K562 (cell line): ENCODE data around the gene IQUB. TPM values are rescaled to one million over a fixed set of nuclear protein-coding genes. Genes with fewer than 3 reads are reported as not detected.
A peak's percentile ranks its signal among the peaks of the same experiment; 100 is the strongest.

Experiments
- ATF3 ChIP-seq, 2 experiments: fragments of 450-650 bp in 1 of 2; sonication (generic) in 1 of 2; formaldehyde crosslinking in 1 of 2; IDR thresholded peaks in 1 of 2; conservative IDR thresholded peaks in 1 of 2; 2 replicates each; pipeline versions ENCODE4 v1.6.1 to v1.8.1; 2016 to 2023; ENCODE audit warnings: mild to moderate bottlenecking in 2 of 2, moderate library complexity in 2 of 2, inconsistent platforms in 1 of 2, missing genetic modification reagents in 1 of 2
- CTCF ChIP-seq, 3 experiments: IDR thresholded peaks in 2 of 3; conservative IDR thresholded peaks in 1 of 3; 2 replicates each; pipeline ENCODE4 v1.5.1; 2011 to 2012; ENCODE audit warnings: low read length in 3 of 3, mild to moderate bottlenecking in 3 of 3, control low read depth in 2 of 3, improper control_type of control experiment in 1 of 3, inconsistent platforms in 1 of 3, low read depth in 1 of 3, mixed read lengths in 1 of 3, moderate library complexity in 1 of 3; ENCODE audit not compliant: insufficient read depth in 2 of 3
- EP300 ChIP-seq: IDR thresholded peaks from 2 replicates; pipeline ENCODE4 v1.6.1; 2012; ENCODE audit warnings: low read length, improper control_type of control experiment
- GATAD2A ChIP-seq: fragments of 450-650 bp; IDR thresholded peaks from 2 replicates; pipeline ENCODE4 v1.6.1; 2017
- KAT7 ChIP-seq: sonication (generic); formaldehyde crosslinking; IDR thresholded peaks from 2 replicates; pipeline ENCODE4 v1.8.0; 2022; ENCODE audit warnings: missing genetic modification reagents, mild to moderate bottlenecking, borderline replicate concordance
- MEF2A ChIP-seq: IDR thresholded peaks from 2 replicates; pipeline ENCODE4 v1.6.1; 2011; ENCODE audit warnings: low read depth, mild to moderate bottlenecking, low read length, moderate library complexity; ENCODE audit not compliant: control insufficient read depth
- PBX2 ChIP-seq, 2 experiments: IDR thresholded peaks in 1 of 2; conservative IDR thresholded peaks in 1 of 2; 2 replicates each; pipeline ENCODE4 v1.6.1; 2016; ENCODE audit warnings: low read depth in 2 of 2, mild to moderate bottlenecking in 1 of 2, missing compliant biosample characterization in 1 of 2, missing genetic modification characterization in 1 of 2, moderate library complexity in 1 of 2
- REST ChIP-seq, 2 experiments: fragments of 450-650 bp; formaldehyde crosslinking in 1 of 2; IDR thresholded peaks; 2 replicates each; pipeline versions ENCODE4 v1.4.0 to v1.6.1; 2014 to 2020; ENCODE audit warnings: mild to moderate bottlenecking in 2 of 2, borderline replicate concordance in 1 of 2, low read depth in 1 of 2
- SAP30 ChIP-seq: fragments of 200-600 bp; sonication (generic); IDR thresholded peaks from 2 replicates; pipeline ENCODE4 v1.6.1; 2012; ENCODE audit warnings: borderline replicate concordance, low read depth, mild to moderate bottlenecking, moderate library complexity, low read length, control low read depth, inconsistent platforms; ENCODE audit not compliant: insufficient read depth, poor library complexity, severe bottlenecking
- U2AF2 ChIP-seq: fragments of 200-400 bp; formaldehyde crosslinking; optimal IDR thresholded peaks from 2 replicates; pipeline ENCODE3; 2017; ENCODE audit warnings: low read depth, mild to moderate bottlenecking, low read length
- ZNF408 ChIP-seq: fragments of 250-450 bp; sonication (Bioruptor Pico); IDR thresholded peaks from 2 replicates; pipeline ENCODE4 v1.4.0; 2020; ENCODE audit warnings: low read depth, mild to moderate bottlenecking, moderate library complexity
- polyA plus RNA-seq, 8 experiments: library from polyadenylated mRNA; depleted of rRNA in 4 of 8; stranded (reverse) in 5 of 8; unstranded in 3 of 8; fragments of >200 nt; fragmentation: Nextera tagmentation in 2 of 8; fragmentation: Illumina TruSeq in 1 of 8; extraction: Ambion mirVana in 2 of 8; extraction: Trizol in 1 of 8; gene quantifications; 2 replicates each; pipeline versions ENCODE4 v1.2.1 to v1.2.3, GENCODE V29; 2011 to 2014; ENCODE audit warnings: inconsistent platforms in 1 of 8, missing spikeins in 1 of 8
- total RNA-seq, 7 experiments: library from RNA; depleted of rRNA in 6 of 7; stranded (reverse); fragments of >200 nt in 6 of 7; fragmentation: Illumina TruSeq in 2 of 7; extraction: Trizol in 2 of 7; gene quantifications; 2 replicates each; pipeline versions ENCODE4 v1.2.1 to v1.2.3, GENCODE V29; 2011 to 2021; ENCODE audit warnings: low replicate concordance in 1 of 7

IQUB gene
- total and polyA plus RNA-seq, 9 of the 15 experiments (the other 6 are each of a cell fraction or from before 2014, with no cell fraction given): 0.62 to 2.6 (median 1.4) TPM

GRCh38 chr7:123494193-123494796, 40.1 kb downstream of the IQUB start (continued):
- TF ChIP-seq CTCF (IDR thresholded peaks at IDR 0.05 in 2 of 3, conservative IDR thresholded peaks at IDR 0.05 in 1 of 3; ENCODE audit: insufficient read depth in 2 of 3, low read depth in 1 of 3, low read length in 3 of 3) (peak in 2 of 3 experiments; percentile 81 to 95; a peak in 5 of 6 replicates), GATAD2A (no peak), MEF2A (no peak), ZNF408 (CRISPR knock-in tag) (no peak), SAP30 (no peak), KAT7 (CRISPR knock-in tag) (no peak), EP300 (0 out of 2 replicates have a peak, but pooled peaks have one; percentile 3), REST (IDR thresholded peaks at IDR 0.05; ENCODE audit: borderline replicate concordance) (peak; percentile 83), REST (CRISPR knock-in tag; IDR thresholded peaks at IDR 0.05; ENCODE audit: low read depth) (no peak), U2AF2 (no peak), ATF3 (IDR thresholded peaks at IDR 0.05) (no peak), ATF3 (CRISPR knock-in tag; conservative IDR thresholded peaks at IDR 0.05) (no peak), PBX2 (CRISPR knock-in tag; IDR thresholded peaks at IDR 0.05; ENCODE audit: low read depth) (no peak), PBX2 (tag; conservative IDR thresholded peaks at IDR 0.05; ENCODE audit: low read depth) (peak; percentile 44; the same call in 1 of the 2 replicates)
